Colon (tissue), 2 donors: ENCODE data around the gene PIAS3.
"Not testable (repeated sequence)": the region's sequence is repeated elsewhere in the genome, so short reads cannot be mapped to it uniquely, and the experiment has no call there.

Source experiments
- FAIRE-seq: peaks from 2 replicates; lab custom pipeline; 2012; peaks lifted over from hg19 to GRCh38; lab: Jason Lieb, UNC
- donor health status: control.
- donor health status: control.

The PIAS3 gene

GRCh38 chr1:145823565-145824498 is 35.0 kb downstream of the PIAS3 start, which contains the start of the genes POLR3C and RNF115:
Gene POLR3C (plus strand): TSS chr1:145824200. CDS start chr1:145825777, 1,577 bp downstream.
Gene RNF115 (minus strand): TSS chr1:145824095. CDS start chr1:145823873, 222 bp downstream.
- no peak for FAIRE-seq

- not testable (repeated sequence) for FAIRE-seq
Measured at GRCh38 chr1:145822779-145823331, 36.0 kb downstream of the PIAS3 start.

- FAIRE-seq: not testable (repeated sequence)
Measured at GRCh38 chr1:145818095-145818494, 40.8 kb downstream of the PIAS3 start.

GRCh38 chr1:145812977-145813810 is 45.7 kb downstream of the PIAS3 start:
- FAIRE-seq: not testable (repeated sequence)

- FAIRE-seq: no peak
Measured at GRCh38 chr1:145806844-145807243, 52.0 kb downstream of the PIAS3 start.

- FAIRE-seq: no peak
Measured at GRCh38 chr1:145806408-145806807, 52.5 kb downstream of the PIAS3 start.

- no peak for FAIRE-seq
Measured at GRCh38 chr1:145805057-145805456, 53.8 kb downstream of the PIAS3 start.

- no peak for FAIRE-seq
Measured at GRCh38 chr1:145804235-145805045, 54.4 kb downstream of the PIAS3 start.

GRCh38 chr1:145799806-145800205 is 59.1 kb downstream of the PIAS3 start:
- FAIRE-seq: no peak
